Fibroblast of lung (primary cell): ENCODE data around the gene FGF22.

ENCODE experiments used
- CTCF ChIP-seq, 2 donors: IDR thresholded peaks in 1 of 2; conservative IDR thresholded peaks in 1 of 2; 1 replicate in 1 of 2; 2 replicates in 1 of 2; pipeline ENCODE4 v1.5.1; 2011 to 2012; ENCODE audit warnings: low read length in 2 of 2, control low read depth in 1 of 2, inconsistent platforms in 1 of 2, low read depth in 1 of 2, mild to moderate bottlenecking in 1 of 2
- EZH2 ChIP-seq: IDR thresholded peaks from 2 replicates; pipeline ENCODE4 v1.5.1; 2012; ENCODE audit warnings: low read length, control low read depth, mild to moderate bottlenecking; ENCODE audit errors: missing control alignments

GRCh38 chr19:622666-623065, 17.0 kb upstream of the FGF22 start:
- TF ChIP-seq CTCF (conservative IDR thresholded peaks at IDR 0.05 in 1 of 2, IDR thresholded peaks at IDR 0.05 in 1 of 2; ENCODE audit: low read depth in 1 of 2, low read length in 2 of 2) (no peak), EZH2 (no peak)
